Transverse colon (tissue), 4 donors: ENCODE data around the gene PCIF1. TPM values are rescaled to one million over a fixed set of nuclear protein-coding genes. Genes with fewer than 3 reads are reported as not detected.

Source experiments
- DNase-seq: peaks from one replicate; pipeline ENCODE4 v3.0.0-alpha.2; 2019
- H3K27ac ChIP-seq, 4 donors: fragments of 200-600 bp; sonication (generic); 2 replicates each; pipeline ENCODE4 v1.5.1; 2016 to 2018; ENCODE audit warnings: inconsistent platforms in 4 of 4
- H3K27me3 ChIP-seq: fragments of 200-600 bp; sonication (generic); 2 replicates; pipeline ENCODE4 v1.5.1; 2017; ENCODE audit warnings: inconsistent platforms
- H3K36me3 ChIP-seq, 4 donors: fragments of 200-600 bp; sonication (generic); 2 replicates each; pipeline ENCODE4 v1.5.1; 2017 to 2019; ENCODE audit warnings: inconsistent platforms in 4 of 4
- H3K4me1 ChIP-seq, 4 donors: fragments of 200-600 bp; sonication (generic); 2 replicates each; pipeline ENCODE4 v1.5.1; 2017 to 2020; ENCODE audit warnings: inconsistent platforms in 4 of 4
- H3K4me3 ChIP-seq, 4 donors: fragments of 200-600 bp; sonication (generic); 1 replicate in 1 of 4; 2 replicates in 3 of 4; pipeline versions ENCODE4 v1.5.1 to v1.6.1; 2017 to 2019; ENCODE audit warnings: inconsistent platforms in 4 of 4
- H3K9me3 ChIP-seq, 2 donors: fragments of 200-600 bp; sonication (generic); 2 replicates each; pipeline ENCODE4 v1.5.1; 2017 to 2019; ENCODE audit warnings: inconsistent platforms in 2 of 2
- EP300 ChIP-seq: sonication (generic); formaldehyde crosslinking; IDR thresholded peaks from one replicate; pipeline ENCODE4 v1.6.1; 2017; ENCODE audit warnings: antibody characterized with exemption, low read depth
- POLR2A ChIP-seq: fragments of 450-650 bp; IDR thresholded peaks from one replicate; pipeline ENCODE4 v1.6.1; 2016; ENCODE audit warnings: antibody characterized with exemption, mild to moderate bottlenecking, moderate library complexity
- POLR2AphosphoS5 ChIP-seq, 3 donors: sonication (generic); formaldehyde crosslinking; IDR thresholded peaks; one replicate each; pipeline ENCODE4 v1.6.1; 2016; ENCODE audit warnings: antibody characterized with exemption in 3 of 3
- WGBS, 2 donors: methylation state at CpG; one replicate each; pipeline ENCODE4 v1.1.5; 2018; ENCODE audit warnings: low coverage in 1 of 2; 5-methylcytosine and 5-hydroxymethylcytosine counted together
- in situ Hi-C, 4 donors: fragments of 200-750 bp; cut with MboI; loops; one replicate each; pipeline versions ENCODE4 v1.15.0 to v1.15.1; 2017; ENCODE audit warnings: low sequenced_read_pairs in 3 of 4, low pct_ligation_motif_present in 1 of 4, low pct_unique_long_range_greater_than_20kb in 1 of 4
- intact Hi-C: fragments of 100-400 bp; cut with DNase I; formaldehyde crosslinking; loops from one replicate; pipeline ENCODE4 v1.15.1; 2023; ENCODE audit warnings: low total_unique reads
- total RNA-seq, 4 donors: library from RNA; depleted of rRNA; stranded (reverse); fragments of >200 nt; gene quantifications; one replicate each; pipeline ENCODE4 v1.1.0, GENCODE V29; 2016
- TF ChIP-seq, protein P1 (sequence below), 5 experiments: fragments of 200-600 bp in 3 of 5; fragments of 450-650 bp in 2 of 5; sonication (generic) in 3 of 5; IDR thresholded peaks; 1 replicate in 2 of 5; 2 replicates in 3 of 5; pipeline ENCODE4 v1.5.1; 2016 to 2017; ENCODE audit warnings: antibody characterized with exemption in 5 of 5, inconsistent platforms in 3 of 5, mild to moderate bottlenecking in 2 of 5, moderate library complexity in 1 of 5

The PCIF1 gene
- total RNA-seq, 4 donors from 2014 or later: 23.5 to 52.0 (median 32.0) TPM

DNA sequence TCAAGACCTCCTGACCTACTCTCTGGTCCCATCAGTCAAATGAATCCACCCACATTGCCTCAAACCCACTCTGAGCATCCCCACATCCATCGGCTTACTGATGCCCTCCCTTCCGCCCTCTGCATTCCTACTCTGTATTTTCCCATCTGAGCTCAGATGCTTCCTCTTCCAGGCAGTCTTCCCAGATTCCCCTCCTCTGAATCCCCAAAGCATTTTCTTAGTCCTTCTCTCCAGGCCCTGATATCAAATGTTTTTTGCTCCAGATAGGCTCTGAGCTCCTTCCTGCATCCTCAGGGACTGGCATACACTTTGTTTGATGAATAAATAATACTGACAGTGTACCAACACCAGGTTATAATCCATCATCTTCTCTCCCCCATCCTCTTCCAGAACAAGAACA, 26.4 kb upstream of the PCIF1 start:
- Histone ChIP-seq H3K27me3 (no peaks in the 10 kb centered on the region), H3K36me3 (no peaks in the 10 kb centered on the region), H3K4me1 (peaks cover 8 to 27% (median 16%) of the 10 kb centered on the region in 4 donors), H3K9me3 (no peaks in the 10 kb centered on the region), H3K27ac (no peak overlapping the region), H3K4me3 (no peak overlapping the region)
- intact Hi-C loops: no loop called here
- 98 to 100% methylated on average over 2 of the region's 2 CpGs for WGBS, 2 donors
- in situ Hi-C loops: no loop called here
- DNase-seq: no peak
- TF ChIP-seq EP300 (no peak), POLR2A (no peak), POLR2AphosphoS5 (IDR thresholded peaks at IDR 0.05) (no peak)
- TF ChIP-seq, protein P1, sequence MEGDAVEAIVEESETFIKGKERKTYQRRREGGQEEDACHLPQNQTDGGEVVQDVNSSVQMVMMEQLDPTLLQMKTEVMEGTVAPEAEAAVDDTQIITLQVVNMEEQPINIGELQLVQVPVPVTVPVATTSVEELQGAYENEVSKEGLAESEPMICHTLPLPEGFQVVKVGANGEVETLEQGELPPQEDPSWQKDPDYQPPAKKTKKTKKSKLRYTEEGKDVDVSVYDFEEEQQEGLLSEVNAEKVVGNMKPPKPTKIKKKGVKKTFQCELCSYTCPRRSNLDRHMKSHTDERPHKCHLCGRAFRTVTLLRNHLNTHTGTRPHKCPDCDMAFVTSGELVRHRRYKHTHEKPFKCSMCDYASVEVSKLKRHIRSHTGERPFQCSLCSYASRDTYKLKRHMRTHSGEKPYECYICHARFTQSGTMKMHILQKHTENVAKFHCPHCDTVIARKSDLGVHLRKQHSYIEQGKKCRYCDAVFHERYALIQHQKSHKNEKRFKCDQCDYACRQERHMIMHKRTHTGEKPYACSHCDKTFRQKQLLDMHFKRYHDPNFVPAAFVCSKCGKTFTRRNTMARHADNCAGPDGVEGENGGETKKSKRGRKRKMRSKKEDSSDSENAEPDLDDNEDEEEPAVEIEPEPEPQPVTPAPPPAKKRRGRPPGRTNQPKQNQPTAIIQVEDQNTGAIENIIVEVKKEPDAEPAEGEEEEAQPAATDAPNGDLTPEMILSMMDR (IDR thresholded peaks at IDR 0.05): no peak

DNA sequence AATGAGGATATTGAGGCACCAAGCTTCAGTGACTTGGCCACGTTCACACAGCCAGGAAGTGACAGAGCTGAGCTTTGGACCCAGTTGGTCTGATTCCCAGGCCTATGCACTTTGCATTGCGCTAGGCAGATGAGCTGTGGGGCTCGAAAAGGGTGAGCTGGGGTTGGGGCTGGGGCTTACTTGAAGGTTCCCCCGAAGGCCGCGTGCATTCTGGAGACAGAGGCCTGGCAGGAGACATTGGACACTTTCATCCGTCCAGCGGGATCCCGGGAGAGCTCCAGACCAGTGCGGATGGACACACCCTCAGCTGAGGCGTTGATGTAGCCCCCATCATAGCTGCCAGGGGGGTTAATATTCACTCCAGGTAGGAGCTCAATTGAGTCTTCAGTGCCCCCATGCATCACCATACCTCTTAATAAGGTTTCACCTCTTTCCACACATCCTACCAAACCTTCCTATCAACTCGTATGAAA, 25.1 kb upstream of the PCIF1 start:
- in situ Hi-C loops: no loop called here
- intact Hi-C loops: no loop called here
- DNase-seq: no peak

GRCh38 chr20:45909817-45910669, 24.4 kb upstream of the PCIF1 start:
- intact Hi-C loops: no loop called here
- WGBS, 2 donors: 86 to 91% methylated on average over 13 to 22 of the region's 22 CpGs
- in situ Hi-C loops: no loop called here
- H3K4me1 ChIP-seq: peaks cover 8 to 40% (median 16%) of the 10 kb centered on the region in 4 donors
- no peaks in the 10 kb centered on the region for H3K27me3 ChIP-seq
- no peaks in the 10 kb centered on the region for H3K9me3 ChIP-seq
- H3K36me3 ChIP-seq: no peaks in the 10 kb centered on the region
- peak overlapping the region in 1 of 4 donors; percentile 61 for H3K4me3 ChIP-seq
- TF ChIP-seq EP300 (no peak), POLR2AphosphoS5 (IDR thresholded peaks at IDR 0.05) (no peak), POLR2A (no peak)
- TF ChIP-seq, protein P1 (IDR thresholded peaks at IDR 0.05): no peak
- H3K27ac ChIP-seq: peak overlapping the region; percentile 82 to 95 (median 89)
- DNase-seq: no peak

More for the DNA sequence above, 25.1 kb upstream of the PCIF1 start:
- WGBS, 2 donors: 84 to 100% methylated on average over 1 to 11 of the region's 12 CpGs
- Histone ChIP-seq H3K9me3 (no peaks in the 10 kb centered on the region), H3K4me3 (no peak overlapping the region), H3K36me3 (no peaks in the 10 kb centered on the region), H3K4me1 (peaks cover 8 to 34% (median 16%) of the 10 kb centered on the region in 4 donors), H3K27me3 (no peaks in the 10 kb centered on the region), H3K27ac (peak overlapping the region in 1 of 4 donors; percentile 88)
- TF ChIP-seq POLR2A (no peak), EP300 (no peak), POLR2AphosphoS5 (IDR thresholded peaks at IDR 0.05) (no peak)
- TF ChIP-seq, protein P1 (IDR thresholded peaks at IDR 0.05): no peak

- peak; percentile 97 for DNase-seq
- Histone ChIP-seq H3K9me3 (no peaks in the 10 kb centered on the region), H3K27me3 (no peaks in the 10 kb centered on the region), H3K36me3 (no peaks in the 10 kb centered on the region), H3K4me1 (peaks cover 8 to 44% (median 16%) of the 10 kb centered on the region in 4 donors), H3K27ac (peak overlapping the region; percentile 82 to 95 (median 89)), H3K4me3 (peak overlapping the region; percentile 30 to 61 (median 44))
- TF ChIP-seq, protein P1 (IDR thresholded peaks at IDR 0.05): no peak
- TF ChIP-seq POLR2A (peak; percentile 63), POLR2AphosphoS5 (IDR thresholded peaks at IDR 0.05) (peak; percentile 85 to 92 (median 86))
- intact Hi-C loops: no loop called here
- in situ Hi-C loops: no loop called here
- WGBS, 2 donors: 2 to 7% methylated on average over 14 to 39 of the region's 43 CpGs
Measured at GRCh38 chr20:45910670-45911485, 23.6 kb upstream of the PCIF1 start.
